Right lobe of liver (tissue), 6 donors: Measurements from ENCODE around the gene CAB39L. TPM values are rescaled to one million over a fixed set of nuclear protein-coding genes. Genes with fewer than 3 reads are reported as not detected.

Experiments
- ATAC-seq, 4 donors: fragments of 200-7000 bp; cut with Tn5 transposase; one replicate each; pipeline ENCODE4 v1.9.1; 2020; ENCODE audit warnings: mild to moderate bottlenecking in 4 of 4, moderate library complexity in 4 of 4
- DNase-seq, 3 donors: peaks; one replicate each; pipeline ENCODE4 v3.0.0-alpha.2; 2020
- H3K27ac ChIP-seq, 3 donors: fragments of 200-600 bp; one replicate each; pipeline ENCODE4 v1.8.0; 2022
- H3K27me3 ChIP-seq, 2 donors: fragments of 200-600 bp; one replicate each; pipeline ENCODE4 v1.8.0; 2022
- H3K36me3 ChIP-seq, 4 donors: fragments of 200-600 bp; sonication (generic) in 1 of 4; one replicate each; pipeline versions ENCODE4 v1.5.1 to v1.8.0; 2017 to 2022; ENCODE audit warnings: control low read depth in 1 of 4
- H3K4me1 ChIP-seq, 4 donors: fragments of 200-600 bp; sonication (generic) in 1 of 4; one replicate each; pipeline versions ENCODE4 v1.5.1 to v1.8.0; 2017 to 2022; ENCODE audit warnings: control low read depth in 1 of 4
- H3K4me3 ChIP-seq, 3 donors: fragments of 200-600 bp; one replicate each; pipeline ENCODE4 v1.8.0; 2022
- H3K9me3 ChIP-seq, 4 donors: fragments of 200-600 bp; sonication (generic) in 1 of 4; one replicate each; pipeline versions ENCODE4 v1.5.1 to v1.8.0; 2017 to 2022; ENCODE audit warnings: control low read depth in 1 of 4
- CTCF ChIP-seq, 4 donors: fragments of 200-600 bp in 3 of 4; fragments of 450-650 bp in 1 of 4; IDR thresholded peaks; one replicate each; pipeline versions ENCODE4 v1.5.1 to v1.8.0; 2016 to 2022; ENCODE audit warnings: antibody characterized with exemption in 4 of 4, mild to moderate bottlenecking in 2 of 4
- POLR2A ChIP-seq: fragments of 450-650 bp; IDR thresholded peaks from one replicate; pipeline ENCODE4 v1.6.1; 2017; ENCODE audit warnings: antibody characterized with exemption, mild to moderate bottlenecking
- WGBS: methylation state at CpG from one replicate; pipeline ENCODE4 v1.1.6; 2018; ENCODE audit warnings: low coverage, low lambda C conversion rate; ENCODE audit not compliant: insufficient coverage; ENCODE audit errors: missing lambda C conversion rate; 5-methylcytosine and 5-hydroxymethylcytosine counted together
- intact Hi-C, 2 donors: fragments of 100-400 bp; cut with DNase I; formaldehyde crosslinking; loops; one replicate each; pipeline versions ENCODE4 v1.11.2 to v1.14.1; 2022
- total RNA-seq, 6 experiments: library from RNA; depleted of rRNA in 2 of 6; stranded (reverse); fragments of >200 nt in 2 of 6; fragmentation: NEBNext Ultra II Directional in 3 of 6; extraction: Animal tissue kit (Norgen Biotek cat#: 25700) in 3 of 6; gene quantifications; one replicate each; pipeline versions ENCODE4 v1.1.0 to v1.2.4, GENCODE V29; 2016 to 2023
- donor health status: DM: no; HTN: yes; CAD: no.
- donor health status: DM: no; HTN: no; CAD: no.
- donor health status: DM: no; HTN: no; CAD: no.
- donor health status: DM: no; HTN: yes; CAD: no.
- donor health status: DM: no; HTN: yes; CAD: no.

Gene CAB39L
- total RNA-seq, 6 experiments from 2014 or later, result 1.9 to 4.1 (median 2.8) TPM

- no peak for TF ChIP-seq POLR2A
- intact Hi-C loops, result no loop called here
- DNase-seq (no peak), ATAC-seq (no peak)
- Histone ChIP-seq H3K4me1 (no peaks in the 10 kb centered on the region), H3K27ac (no peak overlapping the region), H3K27me3 (no peaks in the 10 kb centered on the region), H3K36me3 (peaks cover 0 to 25% (median 2%) of the 10 kb centered on the region in 4 donors), H3K9me3 (no peaks in the 10 kb centered on the region), H3K4me3 (no peak overlapping the region)
- WGBS, result 60% methylated on average over 2 of the region's 2 CpGs
These were observed 178.0 kb downstream of the CAB39L start for GRCh38 chr13:49265822-49266221.

DNA sequence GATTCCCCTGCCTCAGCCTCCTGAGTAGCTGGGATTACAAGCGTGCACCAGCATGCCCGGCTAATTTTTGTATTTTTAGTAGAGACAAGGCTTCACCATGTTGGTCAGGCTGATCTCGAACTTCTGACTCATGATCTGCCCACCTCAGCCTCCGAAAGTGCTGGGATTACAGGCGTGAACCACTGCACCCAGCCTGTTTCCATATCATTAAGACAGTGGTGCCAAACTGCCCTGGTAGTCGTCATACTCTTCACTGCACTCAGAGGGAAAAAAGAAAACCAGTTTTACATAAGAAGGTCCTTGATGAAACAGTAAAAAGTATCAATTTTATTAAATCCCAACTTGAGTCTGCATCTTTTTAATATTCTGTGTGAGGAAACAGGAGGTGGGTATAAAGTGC lies 181.2 kb downstream of the CAB39L start:
- no peak for ATAC-seq
- H3K27ac ChIP-seq, result no peak overlapping the region
- no peaks in the 10 kb centered on the region for H3K4me1 ChIP-seq
- H3K4me3 ChIP-seq, result no peak overlapping the region
- intact Hi-C loops, result no loop called here
- WGBS, result no CpG with 5 or more reads among the region's 6 CpGs
- peaks cover 0 to 32% (median 3%) of the 10 kb centered on the region in 4 donors for H3K36me3 ChIP-seq
- no peak for TF ChIP-seq CTCF (IDR thresholded peaks at IDR 0.05)
- no peak for TF ChIP-seq POLR2A
- DNase-seq, result no peak
- no peaks in the 10 kb centered on the region for H3K27me3 ChIP-seq
- no peaks in the 10 kb centered on the region for H3K9me3 ChIP-seq

DNA sequence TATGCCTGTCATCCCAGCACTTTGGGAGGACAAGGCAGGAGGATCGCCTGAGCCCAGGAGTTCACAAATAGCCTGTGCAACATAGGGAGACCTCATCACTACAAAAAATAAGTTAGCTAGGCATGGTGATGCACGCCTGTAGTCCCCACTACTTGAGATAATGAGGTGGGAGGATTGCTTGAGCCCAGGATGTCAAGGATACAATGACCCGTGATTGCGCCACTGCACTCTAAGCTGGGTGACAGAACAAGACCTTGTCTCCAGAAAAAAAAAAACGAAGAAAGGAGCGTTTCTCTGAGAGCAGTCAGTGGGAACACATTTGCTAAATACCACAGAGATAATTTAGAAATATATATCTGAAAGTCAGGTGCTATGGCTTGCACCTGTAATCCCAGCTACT lies 184.3 kb downstream of the CAB39L start:
- Histone ChIP-seq H3K36me3 (peaks cover 0 to 28% (median 10%) of the 10 kb centered on the region in 4 donors), H3K27me3 (no peaks in the 10 kb centered on the region), H3K4me1 (no peaks in the 10 kb centered on the region), H3K4me3 (no peak overlapping the region), H3K27ac (no peak overlapping the region), H3K9me3 (no peaks in the 10 kb centered on the region)
- TF ChIP-seq CTCF (IDR thresholded peaks at IDR 0.05) (no peak), POLR2A (no peak)
- no peak for ATAC-seq
- intact Hi-C loops, result no loop called here
- 86% methylated on average over 5 of the region's 6 CpGs for WGBS
- no peak for DNase-seq

Other genes with a start within 250 kb of the CAB39L start
- not detected for gene MLNR, start 223.7 kb downstream of the CAB39L start, total RNA-seq
- 10 to 100 TPM in 1 of 6 experiments, 1 to 10 TPM in 5; 2.2 to 10.1 (median 5.4) TPM for gene CDADC1, start 196.1 kb downstream of the CAB39L start, total RNA-seq
- 1 to 10 TPM; 3.7 to 6.7 (median 4.6) TPM for gene SETDB2, start 210 bp upstream of the CAB39L start, total RNA-seq
- 10 to 100 TPM; 10.8 to 21.4 (median 17.2) TPM for gene PHF11, start 51.9 kb upstream of the CAB39L start, total RNA-seq
- gene RCBTB1, start 141.5 kb upstream of the CAB39L start, total RNA-seq, result 1 to 10 TPM; 5.8 to 9.5 (median 7.3) TPM
- gene ARL11, start 184.4 kb upstream of the CAB39L start, total RNA-seq, result under 1 TPM; 0.18 to 0.53 (median 0.39) TPM
- gene EBPL, start 247.4 kb upstream of the CAB39L start, total RNA-seq, result 10 to 100 TPM; 45.1 to 95.2 (median 55.4) TPM